Skeletal muscle cell (primary cell): Measurements from ENCODE around the gene MIF4GD.
"Not testable (repeated sequence)": the region's sequence is repeated elsewhere in the genome, so short reads cannot be mapped to it uniquely, and the experiment has no call there.

Experiments
- DNase-seq: peaks from one replicate; pipeline ENCODE4 v3.0.0-alpha.2; 2010; ENCODE audit warnings: low read depth
- H3K4me3 ChIP-seq: 2 replicates; pipeline ENCODE4 v1.5.1; 2011; ENCODE audit warnings: low read depth, mild to moderate bottlenecking, control low read depth, low read length, moderate library complexity

MIF4GD gene

GRCh38 chr17:75263055-75263454, 8.0 kb downstream of the MIF4GD start:
- H3K4me3 ChIP-seq = no peak overlapping the region
- DNase-seq = no peak

- no peak for DNase-seq
- peak overlapping the region; percentile 68 for H3K4me3 ChIP-seq
These were observed 8.9 kb downstream of the MIF4GD start for GRCh38 chr17:75262112-75262606.

GRCh38 chr17:75261336-75262111, 9.5 kb downstream of the MIF4GD start, which contains the start of the genes GGA3 and MRPS7:
Gene GGA3 (minus strand): TSS chr17:75261606. CDS start chr17:75261587, 19 bp downstream.
Gene MRPS7 (plus strand): TSS chr17:75261879. CDS start chr17:75261901, 22 bp downstream.
- peak; percentile 69 for DNase-seq
- H3K4me3 ChIP-seq = peak within 1 kb of the TSS; percentile 68

DNA sequence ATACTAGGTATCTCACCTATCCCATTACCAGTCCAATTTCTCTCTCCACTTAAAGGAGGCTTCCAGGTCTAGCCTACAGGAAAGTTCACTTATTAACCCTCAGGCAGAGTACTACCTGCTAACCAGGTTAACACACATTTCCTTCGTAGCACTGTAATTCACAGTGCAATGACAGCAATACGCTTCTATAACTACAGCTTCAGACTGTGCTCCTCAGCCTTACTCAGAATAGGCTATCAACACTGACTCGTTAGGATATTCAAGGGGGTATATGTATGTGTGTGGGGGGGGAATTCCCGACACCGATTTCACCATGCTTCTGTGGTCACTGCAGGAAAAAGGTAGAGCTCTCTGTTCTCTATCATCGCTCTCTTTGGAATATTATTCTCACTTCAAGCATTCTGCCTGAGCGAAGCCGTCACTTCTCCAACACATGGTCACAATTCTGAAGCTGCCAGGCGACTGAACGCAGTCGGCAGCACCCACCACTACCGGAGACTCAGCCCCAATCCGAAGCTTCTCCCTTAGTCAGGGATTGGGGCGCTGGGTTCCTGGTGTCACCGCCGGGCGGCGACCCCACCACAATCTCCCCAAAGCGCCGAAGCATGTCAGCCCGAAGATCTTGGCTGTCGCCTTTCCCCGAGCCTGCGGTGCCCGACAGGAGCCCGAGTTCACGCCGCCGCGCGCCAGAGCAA, 10.2 kb downstream of the MIF4GD start:
- H3K4me3 ChIP-seq = peak overlapping the region; percentile 68
- DNase-seq = no peak

- DNase-seq, H3K4me3 ChIP-seq: not testable (repeated sequence)
These were observed 13.8 kb downstream of the MIF4GD start for GRCh38 chr17:75257228-75257627.

DNA sequence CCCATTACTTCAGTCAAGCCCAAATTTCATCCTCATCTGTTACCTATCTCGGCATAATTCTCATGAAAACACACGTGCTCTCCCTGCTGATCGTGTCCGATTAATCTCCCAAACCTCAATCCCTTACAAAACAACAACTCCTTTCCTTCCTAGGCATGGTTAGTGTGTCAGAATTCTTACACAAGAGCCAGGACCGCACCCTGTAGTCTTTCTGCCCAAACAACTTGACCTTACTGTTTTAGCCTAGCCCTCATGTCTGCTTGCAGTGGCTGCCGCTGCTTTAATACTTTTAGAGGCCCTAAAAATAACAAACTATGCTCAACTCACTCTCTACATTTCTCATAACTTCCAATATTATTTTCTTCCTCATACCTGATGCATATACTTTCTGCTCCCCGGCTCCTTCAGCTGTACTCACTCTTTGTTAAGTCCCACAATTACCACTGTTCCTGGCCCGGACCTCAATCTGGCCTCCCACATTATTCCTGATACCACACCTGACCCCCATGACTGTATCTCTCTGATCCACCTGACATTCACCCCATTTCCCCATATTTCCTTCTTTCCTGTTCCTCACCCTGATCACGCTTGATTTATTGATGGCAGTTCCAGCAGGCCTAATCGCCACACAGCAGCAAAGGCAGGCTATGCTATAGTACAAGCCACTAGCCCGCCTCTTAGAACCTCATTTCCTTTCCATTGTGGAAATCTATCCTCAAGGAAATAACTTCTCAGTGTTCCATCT, 14.9 kb downstream of the MIF4GD start:
- H3K4me3 ChIP-seq, DNase-seq: not testable (repeated sequence)

DNA sequence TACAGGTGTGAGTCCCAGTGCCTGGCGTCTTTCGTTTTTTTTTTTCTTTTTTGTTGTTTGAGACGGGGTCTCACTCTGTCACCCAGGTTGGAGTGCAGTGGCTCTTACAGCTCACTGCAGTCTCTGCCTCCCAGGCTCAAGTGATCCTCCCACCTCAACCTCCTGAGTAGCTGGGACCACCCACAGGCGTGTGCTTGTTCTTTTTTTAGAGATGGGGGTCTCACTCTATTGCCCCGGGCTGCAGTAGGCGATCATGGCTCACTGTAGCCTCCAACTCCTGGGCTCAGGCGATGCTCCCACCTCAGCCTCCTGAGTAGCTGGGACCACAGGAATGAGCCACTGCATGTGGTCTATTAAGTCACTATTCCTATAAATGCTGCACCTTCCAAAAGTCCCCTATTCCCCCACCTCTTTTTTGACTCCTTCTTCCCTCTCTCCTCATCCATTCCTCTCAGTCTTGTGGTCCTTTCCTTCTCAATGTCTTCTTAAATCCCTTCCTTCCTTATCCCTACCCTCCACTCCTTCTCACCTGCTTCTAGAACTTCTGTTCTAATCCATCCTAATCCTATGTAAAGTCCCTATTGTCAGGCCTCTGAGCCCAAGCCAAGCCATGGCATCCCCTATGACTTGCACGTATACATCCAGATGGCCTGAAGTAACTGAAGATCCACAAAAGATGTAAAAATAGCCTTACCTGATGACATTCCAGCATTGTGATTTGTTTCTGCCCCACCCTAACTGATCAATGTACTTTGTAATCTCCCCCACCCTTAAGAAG, 18.8 kb downstream of the MIF4GD start:
- H3K4me3 ChIP-seq = no peak overlapping the region
- no peak for DNase-seq

- DNase-seq = no peak
- no peak overlapping the region for H3K4me3 ChIP-seq
These were observed 21.0 kb downstream of the MIF4GD start for GRCh38 chr17:75250009-75250471.

- DNase-seq = no peak
- no peak overlapping the region for H3K4me3 ChIP-seq
These were observed 21.5 kb downstream of the MIF4GD start for GRCh38 chr17:75249564-75249963.

DNA sequence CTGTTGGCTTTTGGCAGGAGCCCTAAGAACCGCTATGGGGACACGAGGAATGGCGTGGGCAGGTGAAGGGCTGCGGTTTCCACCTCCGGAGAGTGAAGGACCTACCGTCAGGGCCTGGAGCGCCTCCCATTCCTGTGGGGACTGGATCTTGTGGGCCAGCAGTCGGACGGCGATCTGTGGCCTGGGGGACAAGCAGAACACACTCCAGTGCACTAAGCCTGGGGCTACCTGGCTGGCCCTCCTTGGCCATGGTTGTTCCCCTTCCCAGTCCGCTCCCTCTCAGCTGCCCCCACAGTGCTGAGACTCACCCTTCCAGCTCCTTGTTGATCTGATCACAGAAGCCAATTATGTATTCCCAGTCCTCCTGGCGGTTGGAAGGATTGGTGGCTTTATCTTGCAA, 24.6 kb downstream of the MIF4GD start:
- H3K4me3 ChIP-seq = no peak overlapping the region
- no peak for DNase-seq

DNA sequence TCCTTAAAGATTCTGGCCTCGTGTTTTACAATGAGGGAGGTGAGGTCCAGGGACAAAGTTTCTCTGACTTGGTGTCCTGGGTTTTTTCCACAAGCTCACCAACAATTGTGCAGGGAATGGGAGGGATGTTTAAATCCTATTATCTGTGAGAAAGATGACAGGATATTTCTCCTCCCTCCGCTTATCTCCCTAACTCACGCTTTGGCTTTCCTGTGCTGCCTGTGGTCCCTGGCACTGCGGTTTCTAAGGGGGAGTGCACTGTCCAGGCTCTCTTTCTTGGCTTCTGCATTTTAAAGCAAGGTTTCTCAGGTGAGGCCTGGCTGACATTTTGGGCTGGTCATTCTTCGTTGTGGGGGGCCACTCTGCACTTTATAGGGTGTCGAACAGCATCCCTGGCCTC, 26.0 kb downstream of the MIF4GD start:
- H3K4me3 ChIP-seq = no peak overlapping the region

GRCh38 chr17:75244133-75244866, 26.7 kb downstream of the MIF4GD start:
- H3K4me3 ChIP-seq = no peak overlapping the region
- no peak for DNase-seq

More for the DNA sequence above, 26.0 kb downstream of the MIF4GD start:
- DNase-seq = no peak

DNA sequence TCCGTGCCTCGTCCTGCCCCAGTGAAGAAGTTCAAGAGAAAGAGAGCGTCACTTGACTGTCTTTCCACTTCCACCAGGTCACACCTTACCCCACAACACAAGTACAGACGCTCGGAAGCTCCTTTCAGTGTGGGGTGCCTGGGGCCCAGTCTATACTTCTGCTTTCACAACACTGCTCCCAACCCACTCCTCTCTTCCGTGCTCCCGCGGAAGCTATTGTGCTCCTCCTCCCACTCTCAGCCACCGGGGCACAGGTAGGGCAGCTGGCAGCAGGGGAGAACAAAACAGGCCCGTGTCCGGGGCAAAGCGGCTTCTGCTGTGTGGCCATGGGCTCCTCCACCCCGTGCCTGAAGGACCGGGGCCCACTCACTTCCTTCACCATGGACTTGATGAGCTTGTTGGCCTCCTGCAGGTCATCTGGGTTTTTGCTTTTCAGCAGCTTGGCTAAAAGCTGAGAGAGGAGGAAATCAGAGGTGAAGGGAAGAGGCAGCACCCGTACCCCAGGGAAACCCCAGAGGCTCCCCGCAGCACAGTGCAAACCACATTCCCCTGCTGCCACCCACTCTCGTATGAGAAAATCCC, 28.5 kb downstream of the MIF4GD start:
- no peak overlapping the region for H3K4me3 ChIP-seq
- no peak for DNase-seq

DNA sequence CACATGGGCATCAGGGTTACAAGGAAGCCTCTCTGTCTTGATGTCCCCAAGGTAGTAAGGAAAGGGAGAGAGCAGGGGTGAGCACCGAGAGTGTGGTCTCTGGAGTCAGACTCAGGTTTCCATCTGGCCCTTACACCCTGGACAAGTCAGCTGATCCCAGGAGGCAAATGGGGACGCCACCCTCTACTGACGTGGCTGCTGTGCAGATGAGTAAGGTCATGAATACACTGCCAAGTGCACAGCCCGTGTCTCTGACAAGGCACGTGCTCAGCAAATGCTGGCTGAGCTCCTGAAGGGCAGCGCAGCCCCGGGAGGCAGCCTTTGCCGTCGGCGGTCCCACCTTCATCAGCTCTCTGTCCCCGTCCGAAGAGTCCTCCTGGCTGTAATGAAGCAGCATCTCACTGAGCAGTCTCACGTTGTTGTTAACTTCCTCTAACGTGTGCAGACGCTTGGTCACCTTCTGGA, 29.0 kb downstream of the MIF4GD start:
- DNase-seq = no peak
- no peak overlapping the region for H3K4me3 ChIP-seq

GRCh38 chr17:75241502-75241901, 29.5 kb downstream of the MIF4GD start:
- no peak for DNase-seq
- no peak overlapping the region for H3K4me3 ChIP-seq

- no peak for DNase-seq
These were observed 29.9 kb downstream of the MIF4GD start for GRCh38 chr17:75241143-75241430.

GRCh38 chr17:75240394-75241142, 30.5 kb downstream of the MIF4GD start:
- H3K4me3 ChIP-seq = no peak overlapping the region
- no peak for DNase-seq

More at GRCh38 chr17:75241143-75241430, 29.9 kb downstream of the MIF4GD start:
- H3K4me3 ChIP-seq = no peak overlapping the region
